ENCODE measurements around the gene ANKRD30B. TPM values are rescaled to one million over a fixed set of nuclear protein-coding genes. Genes with fewer than 3 reads are reported as not detected.
"Not testable (repeated sequence)": the region's sequence is repeated elsewhere in the genome, so short reads cannot be mapped to it uniquely, and the experiment has no call there.

ANKRD30B gene, protein sequence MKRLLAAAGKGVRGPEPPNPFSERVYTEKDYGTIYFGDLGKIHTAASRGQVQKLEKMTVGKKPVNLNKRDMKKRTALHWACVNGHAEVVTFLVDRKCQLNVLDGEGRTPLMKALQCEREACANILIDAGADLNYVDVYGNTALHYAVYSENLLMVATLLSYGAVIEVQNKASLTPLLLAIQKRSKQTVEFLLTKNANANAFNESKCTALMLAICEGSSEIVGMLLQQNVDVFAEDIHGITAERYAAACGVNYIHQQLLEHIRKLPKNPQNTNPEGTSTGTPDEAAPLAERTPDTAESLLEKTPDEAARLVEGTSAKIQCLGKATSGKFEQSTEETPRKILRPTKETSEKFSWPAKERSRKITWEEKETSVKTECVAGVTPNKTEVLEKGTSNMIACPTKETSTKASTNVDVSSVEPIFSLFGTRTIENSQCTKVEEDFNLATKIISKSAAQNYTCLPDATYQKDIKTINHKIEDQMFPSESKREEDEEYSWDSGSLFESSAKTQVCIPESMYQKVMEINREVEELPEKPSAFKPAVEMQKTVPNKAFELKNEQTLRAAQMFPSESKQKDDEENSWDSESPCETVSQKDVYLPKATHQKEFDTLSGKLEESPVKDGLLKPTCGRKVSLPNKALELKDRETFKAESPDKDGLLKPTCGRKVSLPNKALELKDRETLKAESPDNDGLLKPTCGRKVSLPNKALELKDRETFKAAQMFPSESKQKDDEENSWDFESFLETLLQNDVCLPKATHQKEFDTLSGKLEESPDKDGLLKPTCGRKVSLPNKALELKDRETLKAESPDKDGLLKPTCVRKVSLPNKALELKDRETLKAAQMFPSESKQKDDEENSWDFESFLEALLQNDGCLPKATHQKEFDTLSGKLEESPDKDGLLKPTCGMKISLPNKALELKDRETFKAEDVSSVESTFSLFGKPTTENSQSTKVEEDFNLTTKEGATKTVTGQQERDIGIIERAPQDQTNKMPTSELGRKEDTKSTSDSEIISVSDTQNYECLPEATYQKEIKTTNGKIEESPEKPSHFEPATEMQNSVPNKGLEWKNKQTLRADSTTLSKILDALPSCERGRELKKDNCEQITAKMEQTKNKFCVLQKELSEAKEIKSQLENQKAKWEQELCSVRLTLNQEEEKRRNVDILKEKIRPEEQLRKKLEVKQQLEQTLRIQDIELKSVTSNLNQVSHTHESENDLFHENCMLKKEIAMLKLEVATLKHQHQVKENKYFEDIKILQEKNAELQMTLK (N-terminal part only)
- 0.07 and 0.08 TPM in 2 replicates for total RNA-seq

DNA sequence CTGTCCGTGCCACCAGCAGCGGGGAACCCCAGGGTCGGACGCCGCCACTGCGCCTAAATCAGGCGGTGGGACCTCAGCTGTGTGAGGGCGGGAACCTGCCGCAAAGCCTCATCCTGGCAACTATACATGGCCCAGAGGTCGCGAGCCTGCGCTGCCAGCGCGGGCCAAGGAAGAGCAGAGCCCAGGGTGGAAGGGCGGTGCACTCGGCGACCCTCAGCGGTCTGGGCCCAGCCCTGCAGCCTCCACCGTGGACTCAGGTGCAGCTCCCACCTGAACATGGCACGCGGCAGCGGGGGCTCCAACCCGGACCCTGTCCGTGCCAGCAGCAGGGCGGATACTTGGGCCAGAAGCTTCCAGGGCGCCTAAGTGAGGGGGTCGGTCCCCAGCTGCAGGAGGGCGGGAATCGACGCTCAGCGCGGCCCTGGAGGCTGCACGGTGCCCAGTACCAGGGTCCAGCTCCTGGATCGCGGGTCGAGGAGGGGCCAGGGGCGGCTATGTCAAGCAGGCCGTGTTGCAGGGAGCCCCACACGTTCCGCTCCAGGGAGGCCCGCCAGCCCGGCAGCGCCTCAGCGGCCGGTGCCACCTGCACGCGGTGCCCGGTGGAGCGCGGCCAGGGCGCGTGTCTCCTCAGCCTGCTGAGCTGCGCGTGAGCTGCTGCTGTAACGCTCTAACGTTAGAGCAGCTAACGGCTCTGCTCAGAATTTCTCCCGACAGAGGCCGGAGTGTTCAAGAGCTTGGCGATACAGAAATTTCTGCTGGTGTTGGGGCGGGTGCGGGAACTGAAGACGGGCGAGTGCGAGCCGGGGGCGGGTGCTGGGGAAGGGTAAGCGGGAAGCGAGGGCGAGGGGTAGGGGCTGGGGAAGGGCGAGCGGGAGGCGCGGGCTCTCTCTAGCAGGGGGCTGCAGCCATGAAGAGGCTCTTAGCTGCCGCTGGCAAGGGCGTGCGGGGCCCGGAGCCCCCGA lies at the start of gene ANKRD30B:
Gene ANKRD30B, plus strand, starts transcription at position 660 of the 962 bp plus-strand sequence. Its CDS starts 248 bp downstream, at position 908.
- DNase-seq (ENCODE audit: low read depth) = no peak

DNA sequence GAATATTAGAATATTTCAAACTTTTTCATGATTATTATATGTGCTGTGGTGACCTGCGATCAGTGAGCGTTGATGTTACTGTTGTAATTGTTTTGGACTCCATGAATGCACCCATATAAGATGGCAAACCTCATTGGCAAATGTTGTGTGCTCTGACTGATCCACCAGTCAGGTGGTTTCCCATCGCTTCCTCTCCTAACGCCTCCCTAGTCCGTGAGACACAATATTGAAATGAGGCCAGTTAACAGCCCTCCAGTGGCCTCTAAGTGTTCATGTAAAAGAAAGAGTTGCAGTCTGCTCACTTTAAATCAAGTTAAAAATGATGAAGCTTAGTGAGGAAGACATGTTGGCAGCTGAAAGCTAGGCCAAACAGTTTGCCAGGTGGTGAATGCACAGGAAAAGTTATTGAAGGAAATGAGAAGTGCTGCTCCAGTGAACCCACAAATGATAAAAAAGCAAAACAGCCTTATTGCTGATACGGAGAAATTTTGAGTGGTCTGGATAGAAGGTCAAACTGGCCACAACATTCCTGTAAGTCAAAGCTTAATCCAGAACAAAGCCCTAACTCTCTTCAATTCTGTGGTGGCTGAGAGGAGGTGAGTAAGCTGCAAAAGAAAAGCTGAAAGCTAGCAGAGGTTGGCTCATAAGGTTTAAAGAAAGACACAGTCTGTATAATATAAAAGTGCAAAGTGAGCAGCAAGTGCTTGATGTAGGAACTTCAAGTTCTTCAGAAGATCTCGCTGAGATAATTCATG lies 46.5 kb upstream of the ANKRD30B start:
- not testable (repeated sequence) for DNase-seq (ENCODE audit: low read depth); H3K36me3 ChIP-seq (ENCODE audit: control insufficient read depth, insufficient read depth, low read length); H3K27me3 ChIP-seq (ENCODE audit: control insufficient read depth, insufficient read depth, low read length)

More for the DNA sequence above, at the start of gene ANKRD30B:
- TF ChIP-seq, protein P1, sequence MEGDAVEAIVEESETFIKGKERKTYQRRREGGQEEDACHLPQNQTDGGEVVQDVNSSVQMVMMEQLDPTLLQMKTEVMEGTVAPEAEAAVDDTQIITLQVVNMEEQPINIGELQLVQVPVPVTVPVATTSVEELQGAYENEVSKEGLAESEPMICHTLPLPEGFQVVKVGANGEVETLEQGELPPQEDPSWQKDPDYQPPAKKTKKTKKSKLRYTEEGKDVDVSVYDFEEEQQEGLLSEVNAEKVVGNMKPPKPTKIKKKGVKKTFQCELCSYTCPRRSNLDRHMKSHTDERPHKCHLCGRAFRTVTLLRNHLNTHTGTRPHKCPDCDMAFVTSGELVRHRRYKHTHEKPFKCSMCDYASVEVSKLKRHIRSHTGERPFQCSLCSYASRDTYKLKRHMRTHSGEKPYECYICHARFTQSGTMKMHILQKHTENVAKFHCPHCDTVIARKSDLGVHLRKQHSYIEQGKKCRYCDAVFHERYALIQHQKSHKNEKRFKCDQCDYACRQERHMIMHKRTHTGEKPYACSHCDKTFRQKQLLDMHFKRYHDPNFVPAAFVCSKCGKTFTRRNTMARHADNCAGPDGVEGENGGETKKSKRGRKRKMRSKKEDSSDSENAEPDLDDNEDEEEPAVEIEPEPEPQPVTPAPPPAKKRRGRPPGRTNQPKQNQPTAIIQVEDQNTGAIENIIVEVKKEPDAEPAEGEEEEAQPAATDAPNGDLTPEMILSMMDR (IDR thresholded peaks at IDR 0.05; ENCODE audit: insufficient read depth, low read length, poor library complexity, severe bottlenecking) = no peak
- no peaks in the 10 kb centered on the region for H3K36me3 ChIP-seq (ENCODE audit: control insufficient read depth, insufficient read depth, low read length)
- H3K27me3 ChIP-seq (ENCODE audit: control insufficient read depth, insufficient read depth, low read length) = peaks cover 3% of the 10 kb centered on the region
- no peak within 1 kb of the TSS for H3K4me3 ChIP-seq (ENCODE audit: low read depth, low read length)

DNA sequence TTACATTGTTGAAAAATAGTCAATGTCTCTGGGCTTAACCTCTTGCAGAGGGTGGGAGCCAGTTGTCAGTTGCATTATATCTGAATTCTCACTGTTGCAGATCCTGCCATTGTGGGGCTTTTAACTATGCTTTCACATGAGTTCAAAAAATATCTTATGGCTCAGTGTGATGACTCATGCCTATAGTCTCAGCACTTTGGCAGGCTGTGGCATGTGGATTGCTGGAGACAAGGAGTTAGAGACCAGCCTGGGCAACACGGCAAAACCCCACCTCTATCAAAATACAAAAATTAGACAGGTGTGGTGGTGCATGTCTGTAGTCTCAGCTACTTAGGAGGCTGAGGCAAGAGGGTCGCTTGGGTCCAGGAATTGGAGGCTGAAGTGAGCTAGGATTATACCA lies 38.2 kb upstream of the ANKRD30B start:
- not testable (repeated sequence) for DNase-seq (ENCODE audit: low read depth)

More for the DNA sequence above, 46.5 kb upstream of the ANKRD30B start:
- not testable (repeated sequence) for H3K4me3 ChIP-seq (ENCODE audit: low read depth, low read length)

DNA sequence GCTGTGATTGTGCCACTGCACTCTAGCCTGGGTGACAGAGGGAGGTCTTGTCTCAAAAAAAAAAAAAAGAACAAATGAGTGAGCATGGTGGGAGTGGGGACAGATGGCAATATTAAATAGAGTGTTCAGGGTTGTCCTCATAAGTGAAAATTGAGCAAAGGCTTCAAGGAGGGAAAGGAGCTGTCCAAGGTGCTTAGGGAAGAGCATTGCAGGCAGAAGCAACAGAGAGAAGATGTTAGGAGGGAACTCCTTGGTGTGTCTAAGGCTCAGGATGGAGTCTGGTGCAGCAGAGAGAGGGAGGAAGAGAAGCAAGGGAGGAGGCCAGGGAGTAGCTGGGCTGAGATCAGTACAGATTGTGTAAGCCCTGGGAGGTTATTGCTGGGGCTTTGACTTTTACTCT lies 26.4 kb upstream of the ANKRD30B start:
- not testable (repeated sequence) for H3K4me3 ChIP-seq (ENCODE audit: low read depth, low read length)

More for the DNA sequence above, 38.2 kb upstream of the ANKRD30B start:
- H3K4me3 ChIP-seq (ENCODE audit: low read depth, low read length); H3K36me3 ChIP-seq (ENCODE audit: control insufficient read depth, insufficient read depth, low read length); H3K27me3 ChIP-seq (ENCODE audit: control insufficient read depth, insufficient read depth, low read length): not testable (repeated sequence)

DNA sequence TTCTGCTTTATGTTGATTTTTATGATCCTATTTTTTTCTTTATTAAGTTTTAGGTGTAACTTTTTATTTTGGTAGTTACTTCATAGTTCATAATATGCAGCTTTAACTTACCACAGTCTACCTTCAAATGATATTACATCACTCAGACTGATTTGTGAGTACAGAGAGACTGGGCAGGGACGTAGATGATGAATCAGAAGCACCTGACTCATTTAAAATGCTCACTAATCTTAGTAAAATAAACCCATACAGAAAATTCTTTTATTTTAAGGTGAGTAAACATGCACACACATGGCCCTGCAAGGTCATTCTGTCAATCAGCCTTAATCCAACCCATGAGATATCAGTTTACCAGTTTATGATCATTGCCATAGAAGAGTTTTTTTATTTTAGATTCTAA lies 8.9 kb upstream of the ANKRD30B start:
- not testable (repeated sequence) for DNase-seq (ENCODE audit: low read depth); H3K4me3 ChIP-seq (ENCODE audit: low read depth, low read length); H3K27me3 ChIP-seq (ENCODE audit: control insufficient read depth, insufficient read depth, low read length); H3K36me3 ChIP-seq (ENCODE audit: control insufficient read depth, insufficient read depth, low read length)

More for the DNA sequence above, 26.4 kb upstream of the ANKRD30B start:
- not testable (repeated sequence) for H3K36me3 ChIP-seq (ENCODE audit: control insufficient read depth, insufficient read depth, low read length); H3K27me3 ChIP-seq (ENCODE audit: control insufficient read depth, insufficient read depth, low read length); DNase-seq (ENCODE audit: low read depth)

DNA sequence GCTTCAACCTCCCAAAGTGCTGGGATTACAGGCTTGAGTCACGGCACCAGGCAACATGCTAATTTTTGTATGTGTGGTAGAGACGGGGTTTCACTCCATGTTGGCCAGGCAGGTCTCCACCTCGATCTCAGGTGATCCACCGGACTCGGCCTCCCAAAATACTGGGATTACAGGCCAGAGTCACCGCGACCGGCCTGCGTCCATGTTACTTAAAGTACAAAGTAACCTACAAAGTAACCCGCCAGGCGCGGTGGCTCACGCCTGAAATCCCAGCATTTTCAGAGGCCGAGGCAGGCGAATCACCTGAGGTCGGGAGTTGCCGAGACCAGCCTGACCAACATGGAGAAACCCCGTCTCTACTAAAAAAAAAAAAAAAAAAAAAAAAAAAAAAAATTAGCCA lies 1.1 kb upstream of the ANKRD30B start:
- Histone ChIP-seq H3K4me3 (ENCODE audit: low read depth, low read length) (no peak overlapping the region), H3K36me3 (ENCODE audit: control insufficient read depth, insufficient read depth, low read length) (no peaks in the 10 kb centered on the region), H3K27me3 (ENCODE audit: control insufficient read depth, insufficient read depth, low read length) (peaks cover 3% of the 10 kb centered on the region)
- DNase-seq (ENCODE audit: low read depth) = no peak
- TF ChIP-seq, protein P1 (IDR thresholded peaks at IDR 0.05; ENCODE audit: insufficient read depth, low read length, poor library complexity, severe bottlenecking) = no peak

Data from kidney epithelial cell (primary cell).